Esophagus muscularis mucosa (tissue), 4 donors: Measurements from ENCODE around the gene USP27X.

ENCODE experiments used
- EP300 ChIP-seq: sonication (generic); formaldehyde crosslinking; IDR thresholded peaks from one replicate; pipeline ENCODE4 v1.6.1; 2017; ENCODE audit warnings: antibody characterized with exemption
- POLR2A ChIP-seq: fragments of 450-650 bp; IDR thresholded peaks from one replicate; pipeline ENCODE4 v1.6.1; 2017; ENCODE audit warnings: antibody characterized with exemption, moderate library complexity, mild to moderate bottlenecking, low read depth
- POLR2AphosphoS5 ChIP-seq, 2 donors: sonication (generic); formaldehyde crosslinking; IDR thresholded peaks; one replicate each; pipeline ENCODE4 v1.6.1; 2017; ENCODE audit warnings: antibody characterized with exemption in 2 of 2
- TF ChIP-seq, protein P1 (sequence below), 3 experiments: fragments of 200-600 bp in 2 of 3; fragments of 450-650 bp in 1 of 3; sonication (generic) in 2 of 3; IDR thresholded peaks; one replicate each; pipeline ENCODE4 v1.5.1; 2017 to 2019; ENCODE audit warnings: antibody characterized with exemption in 3 of 3, mild to moderate bottlenecking in 2 of 3, moderate library complexity in 1 of 3

DNA sequence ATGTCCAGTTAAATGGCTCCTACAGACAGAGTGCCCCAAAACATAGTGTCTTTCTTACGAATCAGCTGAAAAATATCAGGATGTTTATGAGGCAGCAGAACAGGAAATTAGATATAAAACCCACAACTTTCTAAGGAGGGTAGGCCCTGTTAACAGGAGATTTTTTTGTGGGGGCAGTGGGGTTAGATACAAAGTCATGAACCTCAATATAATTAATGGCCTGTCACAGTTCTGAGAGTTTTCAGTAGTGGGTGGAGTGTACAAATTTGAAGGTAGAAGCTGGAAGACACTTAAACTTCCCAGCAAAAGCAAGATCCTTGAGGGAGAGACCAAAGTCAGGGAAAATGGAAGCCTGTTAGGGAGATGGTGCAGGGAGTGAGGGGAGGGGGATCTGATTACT lies 32.8 kb upstream of the USP27X start:
- TF ChIP-seq, protein P1, sequence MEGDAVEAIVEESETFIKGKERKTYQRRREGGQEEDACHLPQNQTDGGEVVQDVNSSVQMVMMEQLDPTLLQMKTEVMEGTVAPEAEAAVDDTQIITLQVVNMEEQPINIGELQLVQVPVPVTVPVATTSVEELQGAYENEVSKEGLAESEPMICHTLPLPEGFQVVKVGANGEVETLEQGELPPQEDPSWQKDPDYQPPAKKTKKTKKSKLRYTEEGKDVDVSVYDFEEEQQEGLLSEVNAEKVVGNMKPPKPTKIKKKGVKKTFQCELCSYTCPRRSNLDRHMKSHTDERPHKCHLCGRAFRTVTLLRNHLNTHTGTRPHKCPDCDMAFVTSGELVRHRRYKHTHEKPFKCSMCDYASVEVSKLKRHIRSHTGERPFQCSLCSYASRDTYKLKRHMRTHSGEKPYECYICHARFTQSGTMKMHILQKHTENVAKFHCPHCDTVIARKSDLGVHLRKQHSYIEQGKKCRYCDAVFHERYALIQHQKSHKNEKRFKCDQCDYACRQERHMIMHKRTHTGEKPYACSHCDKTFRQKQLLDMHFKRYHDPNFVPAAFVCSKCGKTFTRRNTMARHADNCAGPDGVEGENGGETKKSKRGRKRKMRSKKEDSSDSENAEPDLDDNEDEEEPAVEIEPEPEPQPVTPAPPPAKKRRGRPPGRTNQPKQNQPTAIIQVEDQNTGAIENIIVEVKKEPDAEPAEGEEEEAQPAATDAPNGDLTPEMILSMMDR (IDR thresholded peaks at IDR 0.05): no peak
- TF ChIP-seq POLR2A: no peak
- TF ChIP-seq POLR2AphosphoS5 (IDR thresholded peaks at IDR 0.05): no peak
- no peak for TF ChIP-seq EP300
